IPS DF 6.9 (cell line): ENCODE data around the gene PPP1R1C.

ENCODE experiments used
- DNase-seq: peaks from one replicate; pipeline ENCODE4 v3.0.0-alpha.2; 2013; ENCODE audit warnings: low read depth, low spot score
- H3K27ac ChIP-seq: one replicate; pipeline ENCODE4 v1.5.1; 2013; ENCODE audit warnings: low read length, control low read depth
- H3K27me3 ChIP-seq: 2 replicates; pipeline ENCODE4 v1.6.1; 2013; ENCODE audit warnings: mild to moderate bottlenecking, low read length; ENCODE audit not compliant: control insufficient read depth, insufficient read depth
- H3K36me3 ChIP-seq: 2 replicates; pipeline ENCODE4 v1.6.1; 2013; ENCODE audit warnings: low read length; ENCODE audit not compliant: control insufficient read depth, insufficient read depth
- H3K4me1 ChIP-seq: 2 replicates; pipeline ENCODE4 v1.6.1; 2013; ENCODE audit warnings: low read length; ENCODE audit not compliant: control insufficient read depth, insufficient read depth
- H3K4me3 ChIP-seq: 2 replicates; pipeline ENCODE4 v1.5.1; 2013; ENCODE audit warnings: mild to moderate bottlenecking, low read length
- H3K9me3 ChIP-seq: 2 replicates; pipeline ENCODE4 v1.6.1; 2013; ENCODE audit warnings: low read length, inconsistent platforms; ENCODE audit not compliant: control insufficient read depth, insufficient read depth
- WGBS: extraction: QIAGEN DNeasy Blood & Tissue Kit; methylation state at CpG from one replicate; pipeline ENCODE4 v1.1.7; 2013; ENCODE audit warnings: mixed read lengths, missing lambda C conversion rate; ENCODE audit not compliant: insufficient read length, insufficient coverage; 5-methylcytosine and 5-hydroxymethylcytosine counted together

Gene PPP1R1C, protein sequence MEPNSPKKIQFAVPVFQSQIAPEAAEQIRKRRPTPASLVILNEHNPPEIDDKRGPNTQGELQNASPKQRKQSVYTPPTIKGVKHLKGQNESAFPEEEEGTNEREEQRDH

DNA sequence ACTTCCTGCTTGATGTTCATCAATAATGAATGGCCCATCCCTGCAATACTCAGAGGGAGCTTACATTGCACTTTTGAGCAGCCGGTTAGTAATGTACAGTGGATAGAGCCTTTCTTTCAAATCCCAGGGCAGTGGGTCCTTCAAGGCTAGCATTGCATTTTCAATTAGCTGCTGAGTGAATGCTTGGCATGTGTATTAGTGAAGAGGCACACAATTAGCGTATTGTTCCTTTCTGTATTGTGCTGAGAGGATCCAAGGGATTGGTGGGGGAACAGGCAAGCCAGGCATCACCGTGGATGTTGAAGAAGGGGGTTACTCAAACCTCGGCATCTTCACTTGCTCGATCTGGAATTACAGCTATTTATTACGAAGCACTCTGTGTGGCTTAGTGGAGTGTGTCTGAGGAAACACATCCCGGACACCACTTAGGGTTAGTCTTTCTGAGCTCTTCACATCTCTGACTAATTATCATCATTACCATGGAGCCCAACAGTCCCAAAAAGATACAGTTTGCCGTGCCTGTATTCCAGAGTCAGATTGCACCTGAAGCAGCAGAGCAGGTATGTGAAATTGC is at the start of gene PPP1R1C:
Gene PPP1R1C (plus strand): TSS at position 222 of the 574 bp plus-strand sequence. CDS start 258 bp downstream, at position 480.
- no peak within 1 kb of the TSS for H3K27ac ChIP-seq
- H3K4me3 ChIP-seq: no peak within 1 kb of the TSS
- no peaks in the 10 kb centered on the region for H3K27me3 ChIP-seq
- H3K36me3 ChIP-seq: no peaks in the 10 kb centered on the region
- no peaks in the 10 kb centered on the region for H3K4me1 ChIP-seq
- no peaks in the 10 kb centered on the region for H3K9me3 ChIP-seq
- no peak for DNase-seq
- WGBS: no CpG with 5 or more reads among the region's 8 CpGs

DNA sequence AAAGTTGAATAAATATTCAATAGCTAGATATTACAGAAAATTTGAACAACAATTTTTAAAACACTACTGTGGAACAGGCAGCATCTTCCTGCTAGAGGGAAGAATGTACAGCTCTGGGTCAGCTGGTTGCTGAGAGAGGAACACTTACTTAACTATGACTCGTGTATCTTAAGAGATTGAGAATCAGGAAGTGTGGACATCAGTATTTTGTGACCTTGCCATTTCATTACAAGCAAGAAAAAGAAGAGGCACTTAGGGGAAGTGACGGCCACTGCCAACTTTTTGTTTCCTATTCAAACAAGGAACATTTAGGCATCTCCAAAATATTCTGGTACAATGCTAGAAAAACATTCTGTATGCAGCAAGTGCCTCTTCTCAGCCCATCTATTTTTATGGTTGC is 48.2 kb upstream of the PPP1R1C start:
- no peaks in the 10 kb centered on the region for H3K27me3 ChIP-seq
- no peaks in the 10 kb centered on the region for H3K36me3 ChIP-seq
- DNase-seq: no peak
- H3K9me3 ChIP-seq: no peaks in the 10 kb centered on the region
- no peak overlapping the region for H3K4me3 ChIP-seq
- H3K27ac ChIP-seq: no peak overlapping the region
- H3K4me1 ChIP-seq: no peaks in the 10 kb centered on the region
- WGBS: no CpG with 5 or more reads among the region's 2 CpGs

DNA sequence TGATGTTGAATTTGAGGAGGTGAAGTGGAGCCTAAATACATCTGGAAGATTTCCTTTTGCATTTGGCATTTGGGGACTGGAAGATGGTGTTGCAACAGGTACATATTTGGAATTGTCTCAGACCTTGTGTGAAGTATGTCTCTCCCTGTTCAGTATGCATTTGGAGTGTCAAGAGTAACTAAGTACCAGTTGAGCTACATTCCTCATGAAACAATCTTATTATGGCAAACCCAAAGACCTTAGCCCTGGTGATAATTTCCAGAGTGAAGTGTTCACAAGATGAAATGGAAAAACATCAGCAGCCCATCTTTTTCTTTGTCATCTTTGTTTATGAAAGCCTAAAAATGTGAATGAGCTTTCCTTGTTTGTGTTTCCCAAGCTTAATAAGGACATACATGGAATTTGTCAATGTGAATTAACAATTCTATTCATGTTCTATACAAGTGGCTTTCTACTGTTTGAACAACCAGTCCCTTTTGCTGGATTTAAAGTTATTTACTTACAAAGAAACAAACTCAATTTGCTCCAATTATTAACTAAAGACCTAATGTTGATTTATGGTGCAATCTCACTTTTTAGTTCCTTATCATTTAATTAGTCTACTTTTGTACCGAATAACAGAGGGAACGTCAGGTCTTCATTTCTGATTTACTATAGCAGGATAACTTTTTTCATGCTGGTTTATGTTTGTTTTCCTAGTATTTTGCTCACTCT is 42.1 kb upstream of the PPP1R1C start:
- Histone ChIP-seq H3K4me1 (no peaks in the 10 kb centered on the region), H3K27ac (no peak overlapping the region)
- no CpG with 5 or more reads among the region's 2 CpGs for WGBS

DNA sequence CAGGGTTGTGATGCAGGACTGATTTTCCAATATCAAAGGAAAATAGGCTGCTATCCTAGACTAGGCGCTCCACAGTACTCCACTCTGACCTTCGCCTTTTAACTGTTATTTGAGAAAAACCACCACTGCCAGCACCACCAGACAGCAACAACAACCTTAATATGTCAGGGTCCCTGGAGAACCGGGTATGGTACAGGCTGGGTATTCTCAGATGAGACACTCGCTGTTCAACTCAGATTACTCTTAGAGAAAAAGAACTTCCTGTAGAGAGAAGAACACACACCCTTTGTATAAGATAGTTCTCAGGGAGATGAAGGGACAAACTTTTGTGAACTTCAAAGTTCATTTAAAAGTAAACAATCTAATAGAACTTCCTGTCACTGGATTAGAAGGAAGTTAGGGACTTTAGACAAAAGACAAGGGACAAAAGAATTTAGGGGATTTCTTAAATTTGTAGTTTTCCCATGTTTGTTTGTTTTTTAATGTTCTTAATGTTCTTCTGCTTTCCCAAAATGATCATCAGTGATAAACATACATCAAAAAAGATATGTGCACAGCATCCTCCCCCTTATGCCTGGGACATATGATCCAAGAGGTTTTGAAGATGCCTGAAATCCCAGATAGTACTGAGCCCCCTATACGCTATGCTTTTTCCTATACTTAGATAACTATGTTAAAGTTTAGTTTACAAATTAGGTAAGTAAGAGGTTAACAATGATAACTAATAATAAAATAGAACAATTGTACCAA is 41.3 kb upstream of the PPP1R1C start:
- no peak overlapping the region for H3K27ac ChIP-seq
- no peaks in the 10 kb centered on the region for H3K36me3 ChIP-seq
- no CpG with 5 or more reads among the region's 5 CpGs for WGBS
- no peak for DNase-seq
- H3K9me3 ChIP-seq: no peaks in the 10 kb centered on the region
- H3K4me1 ChIP-seq: no peaks in the 10 kb centered on the region
- H3K27me3 ChIP-seq: no peaks in the 10 kb centered on the region
- no peak overlapping the region for H3K4me3 ChIP-seq

More for the DNA sequence above, 42.1 kb upstream of the PPP1R1C start:
- DNase-seq: no peak
- Histone ChIP-seq H3K4me3 (no peak overlapping the region), H3K36me3 (no peaks in the 10 kb centered on the region), H3K27me3 (no peaks in the 10 kb centered on the region), H3K9me3 (no peaks in the 10 kb centered on the region)

DNA sequence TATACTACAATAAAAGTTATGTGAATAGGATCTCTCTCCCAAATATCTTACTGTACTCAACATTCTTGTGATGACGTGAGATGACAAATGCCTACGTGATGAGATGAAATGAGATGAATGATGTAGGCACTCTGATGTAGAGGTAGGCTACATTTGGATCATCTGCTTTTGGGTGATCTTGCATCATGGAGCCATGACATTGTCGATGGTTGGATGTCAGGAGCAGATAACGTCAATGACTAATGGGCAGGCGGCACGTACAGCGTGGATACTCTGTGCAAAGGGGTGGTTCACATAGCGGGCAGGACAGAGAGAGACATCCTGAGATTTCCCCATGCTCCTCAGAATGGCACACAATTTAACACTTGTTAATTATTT is 40.8 kb upstream of the PPP1R1C start:
- Histone ChIP-seq H3K27ac (no peak overlapping the region), H3K27me3 (no peaks in the 10 kb centered on the region), H3K9me3 (no peaks in the 10 kb centered on the region), H3K36me3 (no peaks in the 10 kb centered on the region), H3K4me1 (no peaks in the 10 kb centered on the region), H3K4me3 (no peak overlapping the region)
- no peak for DNase-seq
- WGBS: no CpG with 5 or more reads among the region's 8 CpGs

DNA sequence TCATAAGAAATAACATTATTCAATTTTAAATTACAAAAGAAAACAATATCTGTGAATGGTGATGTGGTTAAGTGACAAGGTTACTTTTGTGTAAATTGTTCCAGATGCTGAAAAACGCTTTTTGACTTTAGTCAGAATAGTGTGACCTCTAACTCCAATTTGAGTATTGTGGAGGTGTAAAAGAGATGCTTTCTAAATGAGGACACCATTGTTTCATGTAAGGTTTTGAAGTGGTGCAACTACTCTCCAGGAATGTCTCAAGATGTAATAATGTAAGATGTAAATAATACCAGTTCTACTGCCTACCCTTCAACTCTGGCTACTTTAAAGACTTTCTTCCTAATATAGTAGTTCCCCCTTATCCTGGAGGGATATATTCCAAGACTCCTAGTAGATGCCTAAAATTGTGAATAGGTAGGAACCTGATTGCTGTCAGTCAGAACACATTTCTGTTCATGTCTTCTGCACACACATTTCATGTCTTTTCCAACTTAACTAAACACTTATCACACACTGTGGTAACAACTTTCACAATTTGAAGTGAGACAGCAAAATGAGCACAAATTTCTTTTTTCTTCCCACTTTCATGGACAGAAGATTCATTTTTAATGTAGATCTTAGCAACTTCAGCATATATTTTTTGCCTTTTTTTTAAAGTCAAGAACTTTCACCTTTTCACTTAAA is 39.1 kb upstream of the PPP1R1C start:
- H3K4me1 ChIP-seq: no peaks in the 10 kb centered on the region
- no peaks in the 10 kb centered on the region for H3K27me3 ChIP-seq
- H3K9me3 ChIP-seq: no peaks in the 10 kb centered on the region
- no CpG with 5 or more reads among the region's 1 CpG for WGBS
- H3K36me3 ChIP-seq: no peaks in the 10 kb centered on the region
- DNase-seq: no peak
- H3K27ac ChIP-seq: no peak overlapping the region
- no peak overlapping the region for H3K4me3 ChIP-seq

DNA sequence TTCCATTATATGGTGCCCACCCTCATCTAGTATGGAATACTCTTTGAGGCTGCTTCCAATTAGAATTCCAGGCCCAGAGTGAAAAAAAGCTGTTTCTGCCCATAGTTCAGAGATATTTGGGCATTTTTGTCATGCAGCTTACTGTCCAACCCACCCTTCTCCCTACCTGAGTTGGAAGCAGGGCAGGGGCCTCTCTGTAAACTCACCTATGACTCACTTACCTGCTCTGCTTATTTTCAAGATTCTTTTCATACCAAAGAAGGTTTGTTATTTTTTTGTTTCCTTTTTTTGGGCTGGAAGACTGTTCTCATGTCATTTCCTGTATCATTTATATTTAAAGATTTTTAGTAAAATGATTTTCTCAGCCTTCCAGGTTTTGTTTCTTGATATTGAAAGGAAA is 38.4 kb upstream of the PPP1R1C start:
- Histone ChIP-seq H3K36me3 (no peaks in the 10 kb centered on the region), H3K27me3 (no peaks in the 10 kb centered on the region), H3K4me3 (no peak overlapping the region), H3K27ac (no peak overlapping the region), H3K9me3 (no peaks in the 10 kb centered on the region), H3K4me1 (no peaks in the 10 kb centered on the region)
- DNase-seq: no peak

DNA sequence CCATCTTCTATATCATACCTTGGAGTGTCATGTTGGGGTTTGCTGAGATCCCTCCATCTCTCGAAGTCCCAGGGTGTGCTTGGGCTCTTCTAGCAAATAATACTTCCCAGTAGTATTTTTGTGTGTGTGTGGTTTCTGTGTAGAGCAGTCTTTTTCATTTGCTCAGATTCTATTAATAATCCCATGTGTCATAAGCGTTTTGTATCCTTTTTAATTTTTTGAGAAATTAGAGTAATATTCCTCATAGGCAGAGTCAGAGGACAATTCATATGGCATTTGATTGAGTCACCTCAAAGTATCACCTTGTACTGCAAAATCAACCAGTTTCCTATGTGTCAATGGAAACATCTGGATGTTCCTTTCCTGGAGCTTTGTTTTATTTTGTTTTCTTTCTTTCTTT is 37.4 kb upstream of the PPP1R1C start:
- no peak overlapping the region for H3K4me3 ChIP-seq
- no CpG with 5 or more reads among the region's 2 CpGs for WGBS
- no peaks in the 10 kb centered on the region for H3K4me1 ChIP-seq
- H3K27me3 ChIP-seq: no peaks in the 10 kb centered on the region
- H3K9me3 ChIP-seq: no peaks in the 10 kb centered on the region
- no peak for DNase-seq
- no peak overlapping the region for H3K27ac ChIP-seq
- H3K36me3 ChIP-seq: no peaks in the 10 kb centered on the region

DNA sequence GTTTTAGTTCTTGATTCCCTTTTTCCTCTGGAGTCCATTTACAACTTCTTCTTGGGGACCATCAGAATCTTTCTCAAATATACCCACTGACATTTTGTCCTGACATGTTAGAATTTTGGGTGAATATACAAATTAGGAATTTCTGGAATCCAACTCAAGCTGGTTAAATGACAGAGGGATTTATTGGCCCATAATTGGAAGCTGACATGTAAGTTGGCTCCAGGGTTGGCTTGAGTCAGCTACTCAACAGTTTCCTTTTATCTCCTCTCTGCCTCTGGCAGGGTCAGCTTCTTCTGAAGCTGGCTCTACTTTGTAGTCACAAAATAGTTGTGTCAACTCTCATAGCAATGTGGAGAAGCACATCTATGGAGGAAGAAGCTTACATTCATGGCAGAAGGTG is 36.6 kb upstream of the PPP1R1C start:
- no peak overlapping the region for H3K4me3 ChIP-seq
- H3K36me3 ChIP-seq: no peaks in the 10 kb centered on the region
- H3K9me3 ChIP-seq: no peaks in the 10 kb centered on the region
- no peaks in the 10 kb centered on the region for H3K4me1 ChIP-seq
- no peak overlapping the region for H3K27ac ChIP-seq
- DNase-seq: no peak
- H3K27me3 ChIP-seq: no peaks in the 10 kb centered on the region

DNA sequence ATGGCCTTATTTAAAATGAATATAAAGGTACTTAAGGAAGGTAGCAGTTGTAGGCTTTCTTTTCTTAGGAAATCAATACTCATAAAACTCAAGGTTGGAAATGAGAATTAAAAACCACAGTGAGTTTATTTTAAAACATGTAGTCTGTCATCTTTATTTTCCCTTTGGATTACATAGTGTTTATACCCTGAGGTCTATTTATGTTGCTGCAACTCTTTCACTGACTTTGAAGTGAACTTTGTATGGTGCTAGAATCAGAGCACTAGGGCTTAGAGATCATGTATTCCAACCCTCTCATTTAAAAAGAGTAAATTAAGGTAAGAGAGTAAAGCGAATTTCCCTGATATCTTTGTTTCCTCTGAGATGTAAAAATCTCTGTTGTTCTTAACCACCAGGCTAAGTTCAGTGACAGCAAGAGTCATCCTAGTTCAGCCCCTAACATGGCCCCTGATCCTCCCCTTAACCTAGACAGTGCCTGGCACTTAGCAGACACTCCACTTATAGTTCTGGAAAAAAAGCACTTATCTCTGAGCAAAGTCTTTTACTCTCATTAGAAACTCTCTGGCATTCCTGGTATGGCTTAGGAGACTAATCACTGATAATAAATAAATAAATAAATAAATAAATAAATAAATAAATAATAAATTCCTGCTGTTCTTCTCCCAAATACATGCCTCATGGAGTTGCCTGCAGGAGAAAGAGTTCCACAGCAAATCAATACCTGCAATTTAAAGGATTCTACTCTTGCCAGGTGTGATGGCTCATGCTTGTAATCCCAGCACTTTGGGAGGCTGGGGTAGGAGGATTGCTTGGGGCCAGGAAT is 33.0 kb upstream of the PPP1R1C start:
- H3K27ac ChIP-seq: no peak overlapping the region
- no peaks in the 10 kb centered on the region for H3K4me1 ChIP-seq
- DNase-seq: no peak
- H3K9me3 ChIP-seq: no peaks in the 10 kb centered on the region
- no peaks in the 10 kb centered on the region for H3K36me3 ChIP-seq
- no CpG with 5 or more reads among the region's 1 CpG for WGBS
- H3K4me3 ChIP-seq: no peak overlapping the region
- H3K27me3 ChIP-seq: no peaks in the 10 kb centered on the region
